GM12891 (cell line): ENCODE results near the gene DTX2.
"Not testable (repeated sequence)": the region's sequence is repeated elsewhere in the genome, so short reads cannot be mapped to it uniquely, and the experiment has no call there.

ENCODE experiments used
- DNase-seq: peaks from one replicate; pipeline ENCODE4 v3.0.0; 2011; ENCODE audit warnings: low spot score; ENCODE audit not compliant: insufficient read length
- FAIRE-seq: peaks from 2 replicates; lab custom pipeline; 2011; peaks lifted over from hg19 to GRCh38; lab: Jason Lieb, UNC
- PAX5 ChIP-seq: IDR thresholded peaks from 2 replicates; pipeline ENCODE4 v1.6.1; 2011; ENCODE audit warnings: low read length, moderate library complexity, mild to moderate bottlenecking; ENCODE audit not compliant: insufficient read depth, severe bottlenecking
- POLR2A ChIP-seq: IDR thresholded peaks from 2 replicates; pipeline ENCODE4 v1.6.1; 2011; ENCODE audit warnings: low read depth, low read length, control low read depth
- POLR2AphosphoS5 ChIP-seq: IDR thresholded peaks from 2 replicates; pipeline ENCODE4 v1.6.1; 2011; ENCODE audit warnings: low read depth, low read length, control low read depth
- POU2F2 ChIP-seq: IDR thresholded peaks from 2 replicates; pipeline ENCODE4 v1.6.1; 2011; ENCODE audit warnings: low read depth, mild to moderate bottlenecking, control low read depth, low read length, moderate library complexity
- SPI1 ChIP-seq: IDR thresholded peaks from 2 replicates; pipeline ENCODE4 v1.6.1; 2011; ENCODE audit warnings: low read depth, low read length, control low read depth
- TAF1 ChIP-seq: IDR thresholded peaks from 2 replicates; pipeline ENCODE4 v1.6.1; 2011; ENCODE audit warnings: low read depth, low read length, control low read depth

The DTX2 gene

DNA sequence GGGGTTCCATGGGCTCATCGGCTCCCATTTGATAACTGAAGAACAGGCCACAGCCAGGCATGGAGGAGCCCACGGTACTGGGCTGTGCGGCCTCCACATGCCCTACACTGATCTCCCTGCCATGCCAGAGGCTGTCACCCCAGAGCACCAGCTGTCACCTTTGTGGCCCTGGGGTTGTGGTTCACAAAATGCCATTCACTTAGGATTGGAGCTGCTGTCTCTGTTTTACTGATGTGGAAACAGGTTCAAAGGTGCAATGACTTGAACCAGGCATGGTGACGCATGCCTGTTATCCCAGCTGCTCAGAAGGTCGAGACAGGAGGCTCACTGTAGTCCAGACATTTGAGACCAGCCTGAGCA is 44.6 kb downstream of the DTX2 start:
- FAIRE-seq (no peak), DNase-seq (no peak)
- TF ChIP-seq TAF1, result no peak
- TF ChIP-seq POLR2A, result no peak
- TF ChIP-seq POLR2AphosphoS5, result no peak
- no peak for TF ChIP-seq SPI1
- TF ChIP-seq PAX5, result no peak
- no peak for TF ChIP-seq POU2F2

DNA sequence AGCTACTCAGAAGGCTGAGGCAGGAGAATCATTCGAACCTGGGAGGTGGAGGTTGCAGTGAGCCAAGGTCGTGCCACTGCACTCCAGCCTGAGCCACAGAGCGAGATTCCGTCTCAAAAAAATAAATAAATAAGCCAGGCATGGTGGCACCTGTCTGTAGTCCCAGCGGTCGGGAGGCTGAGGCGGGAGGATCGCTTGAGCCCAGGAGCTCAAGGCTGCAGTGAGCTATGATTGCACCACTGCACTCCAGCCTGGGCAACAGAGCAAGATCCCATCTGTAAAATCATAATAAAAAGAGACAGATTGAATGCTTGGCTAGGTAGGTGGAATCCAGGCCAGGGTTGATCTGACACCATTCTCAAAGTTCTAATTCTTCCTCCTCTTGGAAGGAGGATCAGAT is 45.1 kb downstream of the DTX2 start:
- DNase-seq, FAIRE-seq: not testable (repeated sequence)

DNA sequence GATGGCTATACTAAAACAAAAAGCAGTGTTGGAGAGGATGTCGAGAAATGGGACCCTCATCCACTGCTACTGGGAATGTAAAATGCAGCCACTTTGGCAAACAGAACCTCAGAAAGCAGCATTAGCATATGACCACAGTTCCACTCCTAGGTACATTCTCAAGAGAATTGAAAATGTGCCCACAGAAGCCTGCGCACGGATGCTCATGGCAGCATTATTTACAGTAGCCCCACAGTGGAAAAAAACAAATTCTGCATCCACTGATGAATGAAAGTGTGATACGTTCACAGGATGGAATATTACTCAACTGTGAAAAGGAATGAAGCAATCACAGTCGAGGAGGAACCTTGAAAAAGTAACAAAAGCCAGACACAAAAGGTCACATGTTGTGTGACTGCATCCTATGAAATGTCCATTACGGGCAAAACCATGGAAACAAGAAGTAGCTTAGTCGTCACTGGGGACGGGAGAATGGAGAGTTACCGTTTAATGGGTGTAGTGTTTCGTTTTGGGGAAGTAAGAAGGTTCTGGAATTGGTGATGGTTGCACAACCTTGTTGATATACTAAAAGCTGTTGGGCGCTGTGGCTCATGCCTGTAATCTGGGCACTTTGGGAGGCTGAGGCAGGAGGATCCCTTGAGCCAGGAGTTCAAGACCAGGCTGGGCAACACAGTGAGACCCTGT is 46.4 kb downstream of the DTX2 start:
- FAIRE-seq (no peak), DNase-seq (no peak)
- TF ChIP-seq SPI1, result no peak
- TF ChIP-seq PAX5, result no peak
- TF ChIP-seq TAF1, result no peak
- no peak for TF ChIP-seq POLR2A
- TF ChIP-seq POU2F2, result no peak
- TF ChIP-seq POLR2AphosphoS5, result no peak

DNA sequence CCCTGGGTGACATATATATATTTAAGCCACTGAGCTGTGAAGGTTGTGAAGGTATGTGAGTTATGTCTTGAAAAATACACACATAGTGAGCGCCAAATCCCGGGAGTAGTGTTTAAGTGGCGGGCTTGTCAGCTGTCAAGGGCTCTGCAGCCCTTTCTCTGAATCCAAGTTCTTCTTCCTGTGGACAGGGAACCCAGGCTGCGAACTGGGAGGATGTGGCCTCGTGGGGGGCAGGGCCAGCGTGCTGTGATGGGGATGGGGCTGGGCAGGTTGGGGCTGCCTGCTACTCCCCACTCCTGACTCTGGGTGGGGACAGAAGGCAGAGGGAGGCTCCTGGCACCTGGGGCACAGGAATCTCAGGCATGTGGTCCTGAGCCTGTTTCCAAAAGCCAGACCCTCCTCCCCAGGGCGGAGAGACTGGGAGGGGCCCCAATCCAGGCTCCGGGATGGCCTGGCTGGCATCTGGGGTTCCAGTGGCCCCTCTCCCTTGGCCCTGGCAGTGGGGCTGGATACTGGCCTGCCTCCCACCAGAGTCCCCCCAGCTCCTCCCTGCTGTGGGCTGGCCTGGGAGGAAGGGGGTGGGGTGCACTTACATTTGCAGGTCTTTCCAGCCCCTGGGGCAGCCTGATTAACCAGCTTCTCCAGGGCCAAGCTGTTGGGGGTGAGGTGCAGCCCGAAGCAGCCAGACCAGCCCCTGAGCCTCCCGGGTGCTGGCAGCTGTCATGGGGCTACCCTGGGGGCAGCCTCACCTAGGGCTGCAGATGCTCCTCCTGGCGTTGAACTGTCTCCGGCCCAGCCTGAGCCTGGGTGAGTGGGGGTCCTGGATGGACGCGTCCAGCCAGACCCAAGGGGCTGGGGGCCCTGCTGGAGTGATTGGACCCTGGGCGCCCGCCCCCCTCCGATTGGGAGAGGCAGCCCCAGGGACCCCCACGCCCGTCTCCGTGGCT is 48.7 kb downstream of the DTX2 start, which contains the start of gene UPK3B:
Gene UPK3B, plus strand, starts transcription at position 622 of the 947 bp plus-strand sequence. Its CDS starts 101 bp downstream, at position 723.
- DNase-seq (no peak), FAIRE-seq (no peak)
- TF ChIP-seq TAF1, result no peak
- TF ChIP-seq PAX5, result no peak
- no peak for TF ChIP-seq POLR2AphosphoS5
- TF ChIP-seq SPI1, result no peak
- no peak for TF ChIP-seq POLR2A
- no peak for TF ChIP-seq POU2F2

DNA sequence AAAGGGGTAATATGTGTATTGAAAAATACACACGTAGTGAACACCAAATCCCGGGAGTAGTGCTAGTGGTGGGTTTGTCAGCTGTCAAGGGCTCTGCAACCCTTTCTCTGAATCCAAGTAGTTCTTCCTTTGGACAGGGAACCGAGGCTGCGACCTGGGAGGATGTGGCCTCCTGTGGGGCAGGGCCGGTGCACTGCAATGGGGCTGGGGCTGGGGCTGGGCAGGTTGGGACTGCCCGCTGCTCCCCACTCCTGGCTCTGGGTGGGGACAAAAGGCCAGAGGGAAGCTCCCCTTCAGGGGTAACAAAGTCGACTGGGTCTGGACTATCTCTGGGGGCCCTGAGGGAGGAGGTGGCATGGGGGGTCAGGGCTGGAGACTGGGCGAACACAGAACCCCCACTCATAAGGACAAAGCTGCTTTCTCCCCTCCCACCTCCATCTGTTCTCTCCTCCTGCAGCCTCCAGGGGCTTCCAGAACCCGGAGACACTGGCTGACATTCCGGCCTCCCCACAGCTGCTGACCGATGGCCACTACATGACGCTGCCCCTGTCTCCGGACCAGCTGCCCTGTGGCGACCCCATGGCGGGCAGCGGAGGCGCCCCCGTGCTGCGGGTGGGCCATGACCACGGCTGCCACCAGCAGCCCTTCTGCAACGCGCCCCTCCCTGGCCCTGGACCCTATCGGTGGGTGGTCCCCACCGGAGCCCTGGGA is 49.8 kb downstream of the DTX2 start:
- not testable (repeated sequence) for DNase-seq, FAIRE-seq

DNA sequence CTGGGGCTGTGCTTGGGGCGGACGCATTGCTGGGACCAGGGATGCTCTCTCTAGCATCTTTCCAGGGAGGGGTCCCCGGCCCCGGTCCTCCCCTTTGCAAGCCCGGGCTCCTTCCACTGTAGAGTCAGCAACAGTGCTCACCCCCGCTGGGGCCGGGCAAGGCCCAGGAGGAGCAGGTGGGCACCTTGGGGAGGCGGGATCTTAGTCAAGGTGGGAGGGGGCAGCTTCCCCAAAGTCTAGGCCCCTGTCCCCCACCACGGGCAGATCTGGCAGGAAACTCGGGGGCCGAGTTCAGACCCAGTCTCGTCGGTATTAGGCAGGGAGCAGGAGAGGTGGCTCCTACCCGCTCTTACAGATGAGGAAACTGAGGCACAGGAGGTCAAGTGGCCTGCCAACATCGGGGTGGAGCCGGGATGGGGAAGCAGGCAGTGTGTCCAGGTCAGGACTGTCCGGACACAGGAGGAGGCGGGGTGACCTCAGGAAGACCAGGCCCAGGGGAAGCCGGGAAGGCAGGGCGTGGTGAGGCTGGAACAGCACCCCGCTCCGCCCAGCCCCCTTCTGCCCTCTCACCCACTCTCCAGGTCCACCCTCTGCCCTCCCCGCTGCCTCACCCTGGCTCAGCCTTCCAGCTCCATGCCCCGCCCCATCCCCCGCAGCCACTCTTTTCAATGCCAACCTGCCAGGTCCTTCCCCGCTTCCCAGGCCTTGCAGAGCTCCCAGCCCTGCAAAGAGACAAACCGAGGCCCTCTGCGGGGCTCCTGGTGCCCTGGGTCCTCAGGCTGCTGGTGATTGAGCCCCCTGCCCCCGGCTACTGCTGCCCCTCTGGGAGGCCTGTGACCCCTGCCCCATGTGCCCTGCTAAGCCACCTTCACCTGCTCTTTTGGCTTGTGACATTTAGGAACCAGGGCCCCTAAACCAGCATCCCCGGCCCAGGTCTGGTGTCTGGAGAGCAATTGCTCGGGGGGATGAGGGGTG is 50.7 kb downstream of the DTX2 start:
- not testable (repeated sequence) for DNase-seq, FAIRE-seq

DNA sequence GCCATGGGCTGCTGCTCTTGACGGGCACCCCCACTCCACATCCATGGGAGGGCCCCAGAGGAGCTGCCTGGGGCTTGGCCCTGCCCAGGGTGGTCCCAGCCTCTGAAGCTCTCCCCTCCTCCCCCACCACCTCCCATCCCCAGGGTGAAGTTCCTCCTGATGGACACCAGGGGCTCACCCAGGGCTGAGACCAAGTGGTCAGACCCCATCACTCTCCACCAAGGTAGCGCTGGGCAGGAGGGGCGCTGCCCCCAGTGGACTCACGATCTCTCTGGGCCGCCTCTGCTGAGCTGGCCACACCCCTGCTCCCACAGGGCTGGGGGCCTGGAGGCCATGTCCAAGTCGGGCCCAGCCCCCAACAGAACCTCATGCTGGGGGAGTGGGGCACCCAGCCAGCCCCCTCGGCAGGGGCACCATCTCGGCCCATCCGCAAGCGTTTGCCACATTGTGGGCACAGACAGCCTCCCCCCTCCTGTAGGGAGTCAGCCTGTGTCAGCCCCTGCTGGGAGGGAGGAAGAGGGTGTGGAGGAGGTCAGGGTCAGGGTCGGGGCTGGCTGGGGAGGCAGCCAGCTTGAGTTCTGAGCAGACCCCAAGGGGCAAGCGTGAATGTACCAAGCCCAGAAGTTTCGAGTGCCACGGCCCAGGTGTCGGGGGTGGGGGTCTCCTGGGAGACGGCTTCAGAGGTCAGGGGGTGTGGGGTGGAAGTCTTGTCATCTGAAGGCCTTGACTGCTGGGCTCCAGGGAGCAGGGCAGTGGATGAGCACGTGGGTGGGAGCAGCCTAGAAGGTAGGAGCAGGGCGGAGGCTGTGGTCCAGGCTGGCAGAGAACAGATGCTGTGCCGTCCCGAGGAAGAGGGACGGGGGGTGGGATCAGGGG is 51.7 kb downstream of the DTX2 start:
- DNase-seq (no peak), FAIRE-seq (no peak)
- TF ChIP-seq SPI1, result no peak
- TF ChIP-seq POLR2A, result no peak
- TF ChIP-seq POLR2AphosphoS5, result no peak
- no peak for TF ChIP-seq TAF1
- no peak for TF ChIP-seq POU2F2
- no peak for TF ChIP-seq PAX5

DNA sequence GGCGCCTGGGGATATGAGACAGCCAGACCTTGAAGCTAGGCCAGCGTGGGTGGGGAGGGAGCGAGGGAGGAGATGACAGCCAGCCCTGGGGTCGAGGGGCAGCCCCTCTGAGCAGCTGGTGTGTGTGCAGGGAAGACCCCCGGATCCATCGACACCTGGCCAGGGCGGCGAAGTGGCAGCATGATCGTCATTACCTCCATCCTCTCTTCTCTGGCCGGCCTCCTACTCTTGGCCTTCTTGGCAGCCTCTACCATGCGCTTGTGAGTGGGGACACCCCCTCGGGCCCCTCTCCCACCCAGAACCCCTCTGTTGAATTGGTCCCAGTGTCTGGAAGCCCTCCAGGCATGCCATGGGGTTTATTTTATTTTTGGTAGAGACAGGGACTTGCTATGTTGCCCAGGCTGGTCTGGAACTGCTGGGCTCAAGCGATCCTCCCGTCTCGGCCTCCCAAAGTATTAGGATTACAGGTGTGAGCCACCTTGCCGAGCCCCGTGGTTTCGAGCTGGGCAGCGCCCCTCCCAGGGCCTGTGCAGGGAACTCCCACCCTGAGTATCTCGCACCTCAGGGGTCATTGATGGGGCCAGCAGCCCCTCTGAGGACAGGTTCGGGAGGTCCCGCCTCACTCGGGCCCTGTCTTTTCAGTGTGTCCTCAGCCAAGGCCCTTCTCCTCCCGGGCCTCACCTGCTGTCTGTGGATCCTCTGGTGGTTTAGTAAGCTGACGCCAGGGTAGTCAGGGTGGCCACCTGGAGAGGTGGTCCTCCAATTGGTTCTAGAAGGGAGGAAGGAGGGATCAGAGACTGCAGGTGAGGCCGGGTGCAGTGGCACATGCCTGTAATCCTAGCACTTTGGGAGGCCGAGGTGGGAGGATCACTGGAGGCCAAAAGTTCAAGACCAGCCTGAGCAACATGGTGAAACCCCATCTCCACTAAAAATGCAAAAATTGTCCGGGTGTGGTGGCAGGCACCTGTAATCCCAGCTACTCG is 52.6 kb downstream of the DTX2 start:
- no peak for TF ChIP-seq TAF1
- no peak for TF ChIP-seq PAX5
- TF ChIP-seq SPI1, result no peak
- no peak for TF ChIP-seq POLR2A
- TF ChIP-seq POLR2AphosphoS5, result no peak
- no peak for TF ChIP-seq POU2F2
- FAIRE-seq (no peak), DNase-seq (no peak)
